IMR-90 (cell line): ENCODE data around the gene GPR183. TPM values are rescaled to one million over a fixed set of nuclear protein-coding genes. Genes with fewer than 3 reads are reported as not detected.

ENCODE experiments used
- ATAC-seq: fragments of 200-7000 bp; cut with Tn5 transposase; 2 replicates; pipeline ENCODE4 v1.9.1; 2020; ENCODE audit warnings: low read depth, mild to moderate bottlenecking, moderate library complexity
- BruUV-seq: library from RNA; stranded (reverse); fragments of 400-500 nt; replicated peaks from 2 replicates; lab custom pipeline; 2021; lab: Mats Ljungman, UMichigan
- CTCF ChIA-PET: fragments of 300-600 bp; formaldehyde crosslinking; extraction: SDS; loops from one replicate; lab custom pipeline; 2021; ENCODE audit warnings: antibody characterized with exemption; lab: Yijun Ruan, JAX
- POLR2A ChIA-PET: fragments of 300-600 bp; sonication (Branson Sonifier 250); formaldehyde crosslinking; loops from one replicate; lab custom pipeline; 2022; ENCODE audit warnings: antibody characterized with exemption; ENCODE audit not compliant: unreplicated experiment; lab: Charles Lee
- DNase-seq: peaks from one replicate; pipeline ENCODE4 v3.0.0; 2013
- H2AFZ ChIP-seq: replicated peaks from 2 replicates; pipeline ENCODE3; 2013; ENCODE audit warnings: low read length, mild to moderate bottlenecking; ENCODE audit not compliant: poor library complexity
- H2AK5ac ChIP-seq: 2 replicates; pipeline ENCODE4 v1.6.1; 2013; ENCODE audit warnings: low read depth, low read length, inconsistent platforms
- H2AK9ac ChIP-seq: replicated peaks from 2 replicates; pipeline ENCODE3; 2013; ENCODE audit warnings: mild to moderate bottlenecking, low read depth, low read length, moderate library complexity; ENCODE audit not compliant: poor library complexity
- H2BK120ac ChIP-seq: 2 replicates; pipeline ENCODE4 v1.6.1; 2013; ENCODE audit warnings: low read depth, low read length, inconsistent platforms
- H2BK15ac ChIP-seq: 3 replicates; pipeline ENCODE4 v1.6.1; 2013; ENCODE audit warnings: low read depth, low read length, inconsistent platforms
- H2BK20ac ChIP-seq: 2 replicates; pipeline ENCODE4 v1.6.1; 2013; ENCODE audit warnings: low read depth, mild to moderate bottlenecking, inconsistent platforms, low read length, moderate library complexity
- H2BK5ac ChIP-seq: 2 replicates; pipeline ENCODE4 v1.6.1; 2013; ENCODE audit warnings: mild to moderate bottlenecking, low read depth, low read length, inconsistent platforms; ENCODE audit not compliant: poor library complexity, severe bottlenecking
- H3K14ac ChIP-seq: replicated peaks from 2 replicates; pipeline ENCODE4 v1.6.1; 2013; ENCODE audit warnings: low read depth, low read length, inconsistent platforms
- H3K18ac ChIP-seq: 2 replicates; pipeline ENCODE4 v1.6.1; 2013; ENCODE audit warnings: low read depth, low read length, control low read depth
- H3K23ac ChIP-seq: 2 replicates; pipeline ENCODE4 v1.6.1; 2013; ENCODE audit warnings: low read depth, low read length, inconsistent platforms
- H3K27ac ChIP-seq: 2 replicates; pipeline ENCODE4 v1.5.1; 2013; ENCODE audit warnings: mild to moderate bottlenecking, control low read depth, low read length; ENCODE audit not compliant: insufficient read depth
- H3K27me3 ChIP-seq: 2 replicates; pipeline ENCODE4 v1.6.1; 2013; ENCODE audit warnings: low read length; ENCODE audit not compliant: control insufficient read depth, insufficient read depth
- H3K36me3 ChIP-seq: 2 replicates; pipeline ENCODE4 v1.6.1; 2013; ENCODE audit warnings: low read length, mixed read lengths; ENCODE audit not compliant: control insufficient read depth, insufficient read depth
- H3K4ac ChIP-seq: 2 replicates; pipeline ENCODE4 v1.6.1; 2013; ENCODE audit warnings: low read depth, low read length, inconsistent platforms
- H3K4me1 ChIP-seq: 2 replicates; pipeline ENCODE4 v1.6.1; 2013; ENCODE audit warnings: low read length, mixed read lengths; ENCODE audit not compliant: control insufficient read depth, insufficient read depth
- H3K4me2 ChIP-seq: 2 replicates; pipeline ENCODE4 v1.6.1; 2013; ENCODE audit warnings: low read depth, mild to moderate bottlenecking, control low read depth, low read length, moderate library complexity
- H3K4me3 ChIP-seq: 2 replicates; pipeline ENCODE4 v1.5.1; 2013; ENCODE audit warnings: low read depth, mild to moderate bottlenecking, control low read depth, low read length, moderate library complexity; ENCODE audit not compliant: insufficient read depth
- H3K56ac ChIP-seq: 2 replicates; pipeline ENCODE4 v1.6.1; 2013; ENCODE audit warnings: low read length, inconsistent platforms; ENCODE audit not compliant: insufficient read depth; ENCODE audit errors: extremely low read depth
- H3K79me1 ChIP-seq, 2 experiments: 2 replicates each; pipeline ENCODE4 v1.6.1; 2013; ENCODE audit warnings: low read length in 2 of 2, inconsistent platforms in 1 of 2, low read depth in 1 of 2
- H3K9ac ChIP-seq: 2 replicates; pipeline ENCODE4 v1.6.1; 2013; ENCODE audit warnings: low read depth, low read length, control low read depth
- H3K9me1 ChIP-seq: 2 replicates; pipeline ENCODE4 v1.6.1; 2013; ENCODE audit warnings: low read length, inconsistent platforms; ENCODE audit not compliant: insufficient read depth
- H3K9me3 ChIP-seq: 2 replicates; pipeline ENCODE4 v1.6.1; 2013; ENCODE audit warnings: low read length; ENCODE audit not compliant: control insufficient read depth, insufficient read depth
- H4K20me1 ChIP-seq: 2 replicates; pipeline ENCODE4 v1.6.1; 2013; ENCODE audit warnings: low read length, inconsistent platforms; ENCODE audit not compliant: insufficient read depth
- H4K5ac ChIP-seq: 2 replicates; pipeline ENCODE4 v1.6.1; 2013; ENCODE audit warnings: mild to moderate bottlenecking, low read depth, low read length, control low read depth
- H4K8ac ChIP-seq, 2 experiments: 2 replicates each; pipeline ENCODE4 v1.6.1; 2013; ENCODE audit warnings: low read depth in 2 of 2, low read length in 2 of 2, control low read depth in 1 of 2, inconsistent platforms in 1 of 2
- H4K91ac ChIP-seq: 2 replicates; pipeline ENCODE4 v1.6.1; 2013; ENCODE audit warnings: low read depth, low read length, inconsistent platforms; ENCODE audit not compliant: insufficient read depth
- BHLHE40 ChIP-seq: fragments of 150-350 bp; IDR thresholded peaks from 2 replicates; pipeline ENCODE4 v1.6.1; 2016; ENCODE audit warnings: mild to moderate bottlenecking, low read depth, low read length
- CEBPB ChIP-seq: IDR thresholded peaks from 2 replicates; pipeline ENCODE4 v1.6.1; 2012; ENCODE audit warnings: low read depth, low read length, improper control_type of control experiment
- CHD1 ChIP-seq: IDR thresholded peaks from 2 replicates; pipeline ENCODE4 v1.6.1; 2012; ENCODE audit warnings: low read depth, low read length, improper control_type of control experiment
- CTCF ChIP-seq: conservative IDR thresholded peaks from 2 replicates; pipeline ENCODE4 v1.5.1; 2012; ENCODE audit warnings: mild to moderate bottlenecking, low read depth, low read length, improper control_type of control experiment
- FOS ChIP-seq: fragments of 150-350 bp; IDR thresholded peaks from 2 replicates; pipeline ENCODE4 v1.6.1; 2016; ENCODE audit warnings: low read depth, low read length
- MAFK ChIP-seq: IDR thresholded peaks from 2 replicates; pipeline ENCODE4 v1.6.1; 2012; ENCODE audit warnings: low read depth, low read length, improper control_type of control experiment
- MAZ ChIP-seq: IDR thresholded peaks from 2 replicates; pipeline ENCODE4 v1.6.1; 2012; ENCODE audit warnings: low read depth, mild to moderate bottlenecking, low read length, improper control_type of control experiment, moderate library complexity, borderline replicate concordance
- MXI1 ChIP-seq: IDR thresholded peaks from 2 replicates; pipeline ENCODE4 v1.6.1; 2012; ENCODE audit warnings: low read depth, mild to moderate bottlenecking, low read length, moderate library complexity, borderline replicate concordance
- NFE2L2 ChIP-seq: fragments of 150-350 bp; IDR thresholded peaks from 2 replicates; pipeline ENCODE4 v1.6.1; 2016; ENCODE audit warnings: low read depth, mild to moderate bottlenecking, low read length
- RAD21 ChIP-seq: IDR thresholded peaks from 2 replicates; pipeline ENCODE4 v1.6.1; 2012; ENCODE audit warnings: low read length, improper control_type of control experiment
- RCOR1 ChIP-seq: IDR thresholded peaks from 2 replicates; pipeline ENCODE4 v1.6.1; 2012; ENCODE audit warnings: mild to moderate bottlenecking, low read length, improper control_type of control experiment; ENCODE audit not compliant: insufficient replicate concordance
- RFX5 ChIP-seq: IDR thresholded peaks from 2 replicates; pipeline ENCODE4 v1.8.0; 2012; ENCODE audit warnings: low read depth, mild to moderate bottlenecking, low read length, moderate library complexity
- SMC3 ChIP-seq: fragments of 150-350 bp; IDR thresholded peaks from 2 replicates; pipeline ENCODE4 v1.6.1; 2016; ENCODE audit warnings: low read depth, mild to moderate bottlenecking, antibody characterized with exemption, low read length, moderate library complexity
- USF2 ChIP-seq: fragments of 150-350 bp; IDR thresholded peaks from 2 replicates; pipeline ENCODE4 v1.6.1; 2017; ENCODE audit warnings: mild to moderate bottlenecking, antibody characterized with exemption, low read length, low read depth
- WGBS, 2 experiments: methylation state at CpG; one replicate each; pipeline versions ENCODE4 v1.1.5 to v1.1.7; 2013; ENCODE audit warnings: missing lambda C conversion rate in 2 of 2; ENCODE audit not compliant: insufficient read length in 1 of 2; ENCODE audit errors: extremely low coverage in 2 of 2; 5-methylcytosine and 5-hydroxymethylcytosine counted together
- dilution Hi-C: fragments of 300-500 bp; cut with HindIII; formaldehyde crosslinking; loops from one replicate; pipeline ENCODE4 v1.14.3; 2018; ENCODE audit warnings: low sequenced_read_pairs; ENCODE audit not compliant: unreplicated experiment
- in situ Hi-C: fragments of 300-500 bp; cut with MboI; formaldehyde crosslinking; loops from 3 replicates; pipeline ENCODE4 v1.14.3; 2019; ENCODE audit warnings: low sequenced_read_pairs, inconsistent platforms, mixed read lengths
- intact Hi-C: fragments of 100-400 bp; cut with micrococcal nuclease; formaldehyde crosslinking; loops from 2 replicates; pipeline ENCODE4 v1.10.0; 2022
- polyA plus RNA-seq, 3 experiments: library from polyadenylated mRNA; depleted of rRNA; stranded (reverse); fragments of >200 nt; gene quantifications; 2 replicates each; pipeline ENCODE4 v1.2.3, GENCODE V29; 2012; ENCODE audit warnings: low replicate concordance in 1 of 3
- total RNA-seq: library from RNA; depleted of rRNA; stranded (reverse); fragments of >200 nt; gene quantifications from 2 replicates; pipeline ENCODE4 v1.2.3, GENCODE V29; 2012

The GPR183 gene
- total and polyA plus RNA-seq, 2 of the 4 experiments (the other 2 are of a cell fraction): 0.18 to 0.31 TPM

- Histone ChIP-seq H3K4me3 (no peak overlapping the region), H2AFZ (no peak overlapping the region), H3K27ac (no peak overlapping the region), H3K9me3 (no peaks in the 10 kb centered on the region), H3K23ac (no peak overlapping the region), H3K79me1 (peaks cover 4 to 10% of the 10 kb centered on the region in 2 experiments; a peak in 2 of 4 replicates), H3K36me3 (peaks cover 9% of the 10 kb centered on the region), H4K8ac (peak overlapping the region in 1 of 2 experiments; percentile 46; a peak in 1 of 4 replicates), H3K27me3 (no peaks in the 10 kb centered on the region), H2BK20ac (no peak overlapping the region), H3K4ac (no peak overlapping the region), H3K4me1 (peaks cover 4% of the 10 kb centered on the region; the same call in 1 of the 2 replicates), H3K14ac (no peak overlapping the region), H2BK15ac (no peak overlapping the region), H3K9me1 (peaks cover 3% of the 10 kb centered on the region; the same call in 1 of the 2 replicates), H2BK5ac (no peak overlapping the region), H4K91ac (no peak overlapping the region), H4K20me1 (no peaks in the 10 kb centered on the region), H3K4me2 (no peak overlapping the region), H3K56ac (no peak overlapping the region), H3K9ac (no peak overlapping the region), H3K18ac (peak overlapping the region; percentile 50; the same call in 1 of the 2 replicates), H2AK9ac (no peak overlapping the region), H4K5ac (peak overlapping the region; percentile 49; the same call in 1 of the 2 replicates), H2BK120ac (no peak overlapping the region), H2AK5ac (no peak overlapping the region)
- ATAC-seq (no peak), DNase-seq (no peak)
- WGBS, 2 experiments: no CpG with 5 or more reads among the region's 2 CpGs
- intact Hi-C loops (loop anchor here (5.0 kb wide), 1 partner anchor 54 kb away; the partner anchor contains the start of gene UBAC2), in situ Hi-C loops (no loop called here), dilution Hi-C loops (no loop called here)
- POLR2A ChIA-PET: no interaction called here
- CTCF ChIA-PET: interaction anchor here (1.0 to 1.3 kb wide), 3 partner anchors 10 to 80 kb away, joined by 3 to 4 read pairs (median 3); no protein-coding TSS in a partner anchor
- no TSS peak for BruUV-seq
- TF ChIP-seq RCOR1: no peak
- TF ChIP-seq MXI1: no peak
- no peak for TF ChIP-seq MAZ
- no peak for TF ChIP-seq RAD21
- TF ChIP-seq FOS: no peak
- no peak for TF ChIP-seq RFX5
- TF ChIP-seq SMC3: no peak
- no peak for TF ChIP-seq CHD1
- no peak for TF ChIP-seq NFE2L2
- TF ChIP-seq CTCF: no peak
- no peak for TF ChIP-seq MAFK
- no peak for TF ChIP-seq BHLHE40
- no peak for TF ChIP-seq USF2
- TF ChIP-seq CEBPB: no peak
Measured at GRCh38 chr13:99256283-99256682, 50.9 kb downstream of the GPR183 start.
